Measurements from ENCODE around the gene HNRNPA1. TPM values are rescaled to one million over a fixed set of nuclear protein-coding genes. Genes with fewer than 3 reads are reported as not detected.

Gene HNRNPA1
- total and polyA plus RNA-seq, 9 of the 15 experiments (the other 6 are each of a cell fraction or from before 2014, with no cell fraction given) = 1,166 to 2,703 (median 1,815) TPM

DNA sequence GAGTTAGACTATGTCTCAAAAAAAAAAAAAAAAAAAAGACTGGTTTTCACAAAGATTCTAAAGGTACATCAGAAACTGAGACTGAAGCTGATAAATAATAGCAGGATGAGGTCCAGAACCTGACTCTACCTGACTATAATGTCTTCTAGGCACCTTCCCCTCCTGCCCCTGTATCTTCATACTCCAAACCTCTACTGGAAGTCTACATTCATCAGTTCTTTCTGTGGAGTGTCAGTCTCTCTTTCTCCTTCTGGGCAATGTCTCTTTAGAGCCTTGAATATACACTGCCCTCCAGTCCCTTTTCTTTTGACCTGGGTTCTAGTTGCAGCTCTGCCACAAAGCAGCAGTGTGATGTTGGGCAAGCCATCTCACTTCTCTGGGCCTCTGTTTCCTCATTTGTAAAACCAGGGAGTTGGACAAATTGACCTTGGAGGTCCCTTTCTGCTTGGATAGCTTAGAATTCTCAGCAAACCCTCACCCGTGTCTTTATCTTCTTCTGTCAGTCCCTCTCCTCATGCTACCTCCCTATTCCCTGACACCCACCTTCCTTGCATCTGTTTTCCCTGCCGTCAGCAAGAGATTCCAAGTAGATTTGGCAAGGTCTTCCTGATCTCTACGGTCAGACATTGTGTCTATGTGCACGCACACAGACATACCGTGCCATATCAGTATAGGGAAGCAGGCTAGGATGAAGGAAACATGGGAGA is 16.0 kb downstream of the HNRNPA1 start (continued):
- TF ChIP-seq POU5F1 (IDR thresholded peaks at IDR 0.05; ENCODE audit: borderline replicate concordance, low read depth, low read length, partially characterized antibody) (no peak), NELFE (IDR thresholded peaks at IDR 0.05; ENCODE audit: insufficient read depth, insufficient read length) (no peak), TGIF2 (CRISPR knock-in tag; IDR thresholded peaks at IDR 0.05) (no peak), SREBF1 (IDR thresholded peaks at IDR 0.05; ENCODE audit: borderline replicate concordance, low read depth, low read length) (no peak), ZEB2 (IDR thresholded peaks at IDR 0.05) (0 out of 2 replicates have a peak, but pooled peaks have one; percentile 23), MAX (CRISPR knock-in tag; IDR thresholded peaks at IDR 0.05) (no peak), MCM7 (IDR thresholded peaks at IDR 0.05) (no peak), BMI1 (IDR thresholded peaks at IDR 0.05; ENCODE audit: low read length) (no peak), ZNF431 (CRISPR knock-in tag; IDR thresholded peaks at IDR 0.05) (no peak), SRSF3 (IDR thresholded peaks at IDR 0.05; ENCODE audit: insufficient read depth, low read length) (no peak), MTA1 (IDR thresholded peaks at IDR 0.05; ENCODE audit: borderline replicate concordance) (peak; percentile 49; the same call in 1 of the 2 replicates), DIDO1 (tag; IDR thresholded peaks at IDR 0.05; ENCODE audit: low read depth) (no peak), HINFP (tag; conservative IDR thresholded peaks at IDR 0.05; ENCODE audit: low read depth) (no peak), YBX1 (IDR thresholded peaks at IDR 0.05) (no peak), ZBTB17 (CRISPR knock-in tag; IDR thresholded peaks at IDR 0.05) (no peak), PHTF2 (CRISPR knock-in tag; IDR thresholded peaks at IDR 0.05) (0 out of 2 replicates have a peak, but pooled peaks have one; percentile 67), POLR2B (IDR thresholded peaks at IDR 0.05; ENCODE audit: low read depth, partially characterized antibody) (peak; percentile 36), NFIX (CRISPR knock-in tag; IDR thresholded peaks at IDR 0.05; ENCODE audit: low read depth) (no peak), ZNF79 (CRISPR knock-in tag; IDR thresholded peaks at IDR 0.05; ENCODE audit: low read depth) (no peak), RBFOX2 (IDR thresholded peaks at IDR 0.05; ENCODE audit: low read depth, low read length) (peak; percentile 42; the same call in 1 of the 2 replicates)
- TF ChIP-seq, protein P1, sequence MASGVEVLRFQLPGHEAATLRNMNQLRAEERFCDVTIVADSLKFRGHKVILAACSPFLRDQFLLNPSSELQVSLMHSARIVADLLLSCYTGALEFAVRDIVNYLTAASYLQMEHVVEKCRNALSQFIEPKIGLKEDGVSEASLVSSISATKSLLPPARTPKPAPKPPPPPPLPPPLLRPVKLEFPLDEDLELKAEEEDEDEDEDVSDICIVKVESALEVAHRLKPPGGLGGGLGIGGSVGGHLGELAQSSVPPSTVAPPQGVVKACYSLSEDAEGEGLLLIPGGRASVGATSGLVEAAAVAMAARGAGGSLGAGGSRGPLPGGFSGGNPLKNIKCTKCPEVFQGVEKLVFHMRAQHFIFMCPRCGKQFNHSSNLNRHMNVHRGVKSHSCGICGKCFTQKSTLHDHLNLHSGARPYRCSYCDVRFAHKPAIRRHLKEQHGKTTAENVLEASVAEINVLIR (CRISPR knock-in tag; IDR thresholded peaks at IDR 0.05) = no peak
- TF ChIP-seq, protein P2, sequence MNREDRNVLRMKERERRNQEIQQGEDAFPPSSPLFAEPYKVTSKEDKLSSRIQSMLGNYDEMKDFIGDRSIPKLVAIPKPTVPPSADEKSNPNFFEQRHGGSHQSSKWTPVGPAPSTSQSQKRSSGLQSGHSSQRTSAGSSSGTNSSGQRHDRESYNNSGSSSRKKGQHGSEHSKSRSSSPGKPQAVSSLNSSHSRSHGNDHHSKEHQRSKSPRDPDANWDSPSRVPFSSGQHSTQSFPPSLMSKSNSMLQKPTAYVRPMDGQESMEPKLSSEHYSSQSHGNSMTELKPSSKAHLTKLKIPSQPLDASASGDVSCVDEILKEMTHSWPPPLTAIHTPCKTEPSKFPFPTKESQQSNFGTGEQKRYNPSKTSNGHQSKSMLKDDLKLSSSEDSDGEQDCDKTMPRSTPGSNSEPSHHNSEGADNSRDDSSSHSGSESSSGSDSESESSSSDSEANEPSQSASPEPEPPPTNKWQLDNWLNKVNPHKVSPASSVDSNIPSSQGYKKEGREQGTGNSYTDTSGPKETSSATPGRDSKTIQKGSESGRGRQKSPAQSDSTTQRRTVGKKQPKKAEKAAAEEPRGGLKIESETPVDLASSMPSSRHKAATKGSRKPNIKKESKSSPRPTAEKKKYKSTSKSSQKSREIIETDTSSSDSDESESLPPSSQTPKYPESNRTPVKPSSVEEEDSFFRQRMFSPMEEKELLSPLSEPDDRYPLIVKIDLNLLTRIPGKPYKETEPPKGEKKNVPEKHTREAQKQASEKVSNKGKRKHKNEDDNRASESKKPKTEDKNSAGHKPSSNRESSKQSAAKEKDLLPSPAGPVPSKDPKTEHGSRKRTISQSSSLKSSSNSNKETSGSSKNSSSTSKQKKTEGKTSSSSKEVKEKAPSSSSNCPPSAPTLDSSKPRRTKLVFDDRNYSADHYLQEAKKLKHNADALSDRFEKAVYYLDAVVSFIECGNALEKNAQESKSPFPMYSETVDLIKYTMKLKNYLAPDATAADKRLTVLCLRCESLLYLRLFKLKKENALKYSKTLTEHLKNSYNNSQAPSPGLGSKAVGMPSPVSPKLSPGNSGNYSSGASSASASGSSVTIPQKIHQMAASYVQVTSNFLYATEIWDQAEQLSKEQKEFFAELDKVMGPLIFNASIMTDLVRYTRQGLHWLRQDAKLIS (CRISPR knock-in tag; IDR thresholded peaks at IDR 0.05) = no peak

Data from K562 (cell line).